Tibial nerve (tissue), 4 donors: ENCODE measurements around the gene TULP4.

Source experiments
- EP300 ChIP-seq, 2 donors: sonication (generic); formaldehyde crosslinking; IDR thresholded peaks; one replicate each; pipeline ENCODE4 v1.6.1; 2017; ENCODE audit warnings: antibody characterized with exemption in 2 of 2, mild to moderate bottlenecking in 1 of 2
- POLR2A ChIP-seq, 2 donors: fragments of 450-650 bp; IDR thresholded peaks; one replicate each; pipeline ENCODE4 v1.6.1; 2017; ENCODE audit warnings: antibody characterized with exemption in 2 of 2, mild to moderate bottlenecking in 2 of 2, moderate library complexity in 2 of 2
- TF ChIP-seq, protein P1 (sequence below), 5 experiments: fragments of 200-600 bp in 3 of 5; fragments of 450-650 bp in 2 of 5; sonication (generic) in 3 of 5; IDR thresholded peaks; one replicate each; pipeline ENCODE4 v1.5.1; 2016 to 2019; ENCODE audit warnings: antibody characterized with exemption in 5 of 5, mild to moderate bottlenecking in 3 of 5, moderate library complexity in 2 of 5

DNA sequence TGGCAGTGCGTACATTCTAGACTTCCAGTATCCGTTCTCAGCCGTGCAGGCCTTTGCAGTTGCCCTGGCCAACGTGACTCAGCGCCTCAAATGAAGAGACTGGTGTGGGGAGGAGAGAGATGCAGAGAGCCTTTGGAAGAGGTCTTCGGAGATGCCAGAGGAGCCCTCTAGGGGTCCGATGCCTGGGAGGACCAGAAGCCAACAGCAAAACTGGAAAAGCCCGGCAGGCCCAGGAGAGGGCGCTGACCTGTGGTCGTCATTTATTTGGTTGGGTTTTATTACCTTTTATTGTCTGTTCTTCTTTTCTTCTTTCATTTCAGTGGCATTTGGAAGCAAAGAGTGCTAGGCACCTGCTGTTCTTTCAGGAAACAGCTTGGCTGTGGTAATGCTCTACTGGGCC, 194.3 kb downstream of the TULP4 start:
- TF ChIP-seq EP300 (IDR thresholded peaks at IDR 0.05) (no peak), POLR2A (IDR thresholded peaks at IDR 0.05) (no peak)
- TF ChIP-seq, protein P1, sequence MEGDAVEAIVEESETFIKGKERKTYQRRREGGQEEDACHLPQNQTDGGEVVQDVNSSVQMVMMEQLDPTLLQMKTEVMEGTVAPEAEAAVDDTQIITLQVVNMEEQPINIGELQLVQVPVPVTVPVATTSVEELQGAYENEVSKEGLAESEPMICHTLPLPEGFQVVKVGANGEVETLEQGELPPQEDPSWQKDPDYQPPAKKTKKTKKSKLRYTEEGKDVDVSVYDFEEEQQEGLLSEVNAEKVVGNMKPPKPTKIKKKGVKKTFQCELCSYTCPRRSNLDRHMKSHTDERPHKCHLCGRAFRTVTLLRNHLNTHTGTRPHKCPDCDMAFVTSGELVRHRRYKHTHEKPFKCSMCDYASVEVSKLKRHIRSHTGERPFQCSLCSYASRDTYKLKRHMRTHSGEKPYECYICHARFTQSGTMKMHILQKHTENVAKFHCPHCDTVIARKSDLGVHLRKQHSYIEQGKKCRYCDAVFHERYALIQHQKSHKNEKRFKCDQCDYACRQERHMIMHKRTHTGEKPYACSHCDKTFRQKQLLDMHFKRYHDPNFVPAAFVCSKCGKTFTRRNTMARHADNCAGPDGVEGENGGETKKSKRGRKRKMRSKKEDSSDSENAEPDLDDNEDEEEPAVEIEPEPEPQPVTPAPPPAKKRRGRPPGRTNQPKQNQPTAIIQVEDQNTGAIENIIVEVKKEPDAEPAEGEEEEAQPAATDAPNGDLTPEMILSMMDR (IDR thresholded peaks at IDR 0.05) = no peak
